Muscle of arm (tissue), 12 donors: Measurements from ENCODE around the gene CSGALNACT2. TPM values are rescaled to one million over a fixed set of nuclear protein-coding genes. Genes with fewer than 3 reads are reported as not detected.

Source experiments
- DNase-seq: peaks from one replicate; pipeline ENCODE4 v3.0.0-alpha.2; 2013
- polyA plus RNA-seq, 12 donors: library from polyadenylated mRNA; unstranded; fragments of 120-200 nt; gene quantifications; one replicate each; pipeline ENCODE4 v1.2.1, GENCODE V29; 2013; ENCODE audit not compliant: insufficient read length in 12 of 12

The CSGALNACT2 gene
- polyA plus RNA-seq, 12 donors, result 21.1 to 41.0 (median 32.1) TPM; not detected in 1

- no peak for DNase-seq
These were observed 89.9 kb downstream of the CSGALNACT2 start for GRCh38 chr10:43227911-43228782.

DNA sequence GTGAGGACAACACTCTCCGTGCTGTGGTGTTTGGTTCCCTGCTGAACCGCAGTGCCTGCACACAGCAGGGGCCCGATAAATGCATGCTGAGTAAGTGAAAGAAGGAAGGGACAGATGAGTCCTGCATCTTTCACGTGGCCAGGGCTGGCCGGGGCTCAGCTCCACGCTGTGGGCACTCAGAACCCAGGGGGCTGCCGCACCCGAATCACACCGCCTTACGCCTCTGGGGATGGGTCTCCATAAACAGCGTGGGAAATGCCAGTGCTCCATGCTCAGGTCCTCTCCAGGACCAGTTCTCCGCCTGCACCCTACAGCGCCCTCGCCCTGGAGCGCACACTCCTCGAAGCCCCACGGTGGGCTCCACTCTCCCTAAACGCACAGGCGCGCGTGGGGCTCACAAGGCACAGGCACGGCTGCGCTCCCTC lies 90.5 kb downstream of the CSGALNACT2 start:
- no peak for DNase-seq

DNA sequence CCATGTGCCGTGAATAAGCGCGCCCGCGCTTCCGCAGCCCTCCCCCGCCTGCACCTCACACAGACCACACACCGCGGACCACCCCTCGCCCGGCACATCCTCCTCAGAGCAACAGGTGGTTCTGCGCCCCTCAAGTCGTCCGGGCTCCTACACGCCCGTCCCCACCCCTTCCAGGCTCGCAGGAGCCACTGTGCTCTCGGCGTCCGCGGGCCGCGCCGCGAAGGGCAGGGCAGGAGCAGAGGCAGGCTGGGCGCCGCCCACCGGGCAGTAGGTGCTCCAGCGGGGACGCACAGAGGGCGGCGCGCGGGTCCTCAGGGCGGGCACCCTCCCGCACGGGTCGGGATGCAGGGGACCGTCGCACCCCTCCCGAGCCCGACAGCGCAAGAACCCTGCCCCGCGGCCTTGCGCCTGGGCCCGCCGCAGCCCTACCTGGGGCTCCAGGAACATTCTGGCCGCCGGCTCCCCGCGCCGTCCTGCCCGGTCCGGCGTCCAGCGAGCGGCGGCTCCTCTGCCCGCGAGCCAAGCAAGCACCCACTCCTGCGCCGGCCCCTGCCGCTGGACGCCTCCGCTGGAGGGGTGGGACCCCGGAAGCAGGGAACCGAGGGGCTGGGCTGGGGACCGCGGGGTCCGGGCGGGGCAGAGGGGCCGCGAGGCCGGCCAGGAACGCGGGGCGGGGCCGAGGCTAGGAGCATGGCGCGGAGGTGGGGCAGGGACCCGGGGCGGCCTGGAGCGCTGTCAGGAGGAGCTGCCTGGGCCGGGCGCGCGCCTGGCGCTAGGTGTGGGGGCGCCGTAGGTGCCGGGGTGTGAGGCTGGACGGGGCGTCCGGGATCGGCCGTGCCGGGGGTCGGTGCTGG lies 91.2 kb downstream of the CSGALNACT2 start:
- DNase-seq, result no peak

DNA sequence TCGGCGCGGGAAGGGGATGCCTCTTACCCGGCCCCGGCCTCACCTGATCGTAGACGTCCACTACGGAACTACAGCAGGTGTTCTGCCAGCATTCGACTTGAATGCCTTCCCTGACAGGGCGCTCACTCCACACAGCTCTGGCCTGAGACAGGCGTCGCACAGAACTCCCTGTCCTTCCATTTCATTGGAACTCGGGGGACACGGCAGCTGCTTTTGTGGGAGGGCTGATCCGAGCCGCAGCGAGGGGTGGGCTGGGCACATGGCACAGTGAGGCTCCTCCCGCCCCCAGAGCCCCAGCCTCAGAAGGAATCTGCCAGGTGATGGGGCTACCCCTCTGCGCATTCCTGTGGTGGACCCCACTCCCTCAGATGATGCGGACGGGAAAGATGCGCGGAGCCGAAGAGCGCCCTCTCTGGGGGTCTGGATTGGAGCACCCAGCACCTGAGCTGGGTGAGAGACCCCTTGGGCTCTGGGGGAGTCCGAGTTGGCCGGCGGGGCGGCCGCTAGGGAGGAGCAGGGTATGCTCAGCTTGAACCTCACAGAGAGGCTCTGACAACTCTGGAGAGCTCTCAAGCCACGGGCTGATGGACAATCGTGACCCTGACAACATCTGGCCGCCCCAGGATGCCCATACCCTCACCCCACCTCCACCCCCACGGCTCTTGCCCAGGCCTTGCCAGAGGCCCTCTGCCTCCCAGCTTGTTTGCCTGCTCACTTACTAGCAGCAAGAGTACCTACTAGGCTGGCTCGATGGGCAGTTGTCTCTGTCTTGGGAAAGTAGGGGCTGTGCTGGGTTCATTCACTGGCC lies 92.1 kb downstream of the CSGALNACT2 start:
- no peak for DNase-seq

DNA sequence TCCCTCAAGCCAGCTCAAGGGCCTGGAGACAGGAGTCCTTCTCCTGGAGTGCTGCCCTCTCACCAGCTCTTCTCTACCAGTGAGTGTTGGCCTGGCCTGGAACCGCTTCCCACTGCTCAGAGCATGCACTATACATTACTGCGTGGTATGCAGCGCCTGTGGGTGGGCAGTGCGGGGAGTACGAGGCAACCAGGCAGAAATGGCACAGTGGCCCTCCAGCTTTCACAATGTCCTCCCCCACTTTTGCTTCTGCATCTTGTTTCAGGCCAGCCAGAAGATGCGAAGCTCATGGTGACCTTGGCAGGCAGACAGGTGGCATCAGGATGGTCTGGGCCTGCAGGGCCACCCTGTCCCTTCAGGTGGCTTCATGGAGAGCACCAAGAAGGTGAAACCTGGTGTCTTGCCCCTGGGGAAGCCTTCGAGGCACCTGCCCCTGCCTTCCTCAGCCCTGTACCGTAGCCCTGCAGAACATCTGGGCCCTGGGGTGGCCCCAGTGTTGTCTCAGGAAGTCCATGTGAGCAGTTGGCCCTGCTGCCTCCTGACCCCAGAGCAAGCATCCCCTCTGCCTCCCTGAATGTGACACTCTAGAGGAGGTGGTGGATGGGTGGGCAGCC lies 92.8 kb downstream of the CSGALNACT2 start:
- no peak for DNase-seq

- no peak for DNase-seq
These were observed 93.4 kb downstream of the CSGALNACT2 start for GRCh38 chr10:43231523-43232078.

DNA sequence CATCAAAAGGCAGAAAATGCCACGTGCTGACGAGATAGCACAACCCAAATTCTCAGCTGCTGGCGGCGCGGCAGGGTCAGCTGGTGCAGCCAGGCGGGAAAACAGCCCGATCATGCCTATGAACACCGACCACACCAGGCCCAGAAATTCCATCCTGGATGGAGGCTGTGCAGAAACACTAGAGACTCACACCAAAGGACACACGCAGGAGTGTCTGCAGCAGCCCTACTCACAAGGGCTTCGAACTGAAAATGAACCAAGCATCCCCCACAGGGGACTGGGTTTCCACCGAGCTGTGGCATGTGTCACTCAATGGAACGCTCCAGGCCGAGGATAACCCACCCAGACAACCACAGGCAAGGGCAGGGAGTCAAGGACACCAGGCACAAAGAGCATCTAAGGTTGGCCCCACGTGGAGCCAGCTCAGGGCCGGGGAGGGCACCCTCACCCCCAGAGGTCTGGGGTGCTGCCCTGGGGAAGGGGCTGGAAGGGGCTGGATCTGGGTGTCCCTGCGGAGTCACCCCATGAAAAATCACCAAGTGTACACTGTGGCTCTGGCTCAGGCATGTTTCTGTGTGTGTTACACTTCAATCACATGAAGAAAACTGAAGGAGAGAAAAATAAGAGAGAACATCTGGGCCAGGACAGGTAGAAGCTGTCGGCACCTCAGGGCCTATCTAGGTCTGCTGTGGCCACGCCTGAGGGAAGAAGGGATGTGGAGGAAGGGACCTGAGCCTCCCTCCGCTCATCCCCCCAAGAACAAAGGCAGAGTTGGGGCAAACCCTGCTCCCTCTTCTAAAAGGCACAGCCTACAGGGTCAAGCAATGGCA lies 95.6 kb downstream of the CSGALNACT2 start:
- DNase-seq, result no peak

DNA sequence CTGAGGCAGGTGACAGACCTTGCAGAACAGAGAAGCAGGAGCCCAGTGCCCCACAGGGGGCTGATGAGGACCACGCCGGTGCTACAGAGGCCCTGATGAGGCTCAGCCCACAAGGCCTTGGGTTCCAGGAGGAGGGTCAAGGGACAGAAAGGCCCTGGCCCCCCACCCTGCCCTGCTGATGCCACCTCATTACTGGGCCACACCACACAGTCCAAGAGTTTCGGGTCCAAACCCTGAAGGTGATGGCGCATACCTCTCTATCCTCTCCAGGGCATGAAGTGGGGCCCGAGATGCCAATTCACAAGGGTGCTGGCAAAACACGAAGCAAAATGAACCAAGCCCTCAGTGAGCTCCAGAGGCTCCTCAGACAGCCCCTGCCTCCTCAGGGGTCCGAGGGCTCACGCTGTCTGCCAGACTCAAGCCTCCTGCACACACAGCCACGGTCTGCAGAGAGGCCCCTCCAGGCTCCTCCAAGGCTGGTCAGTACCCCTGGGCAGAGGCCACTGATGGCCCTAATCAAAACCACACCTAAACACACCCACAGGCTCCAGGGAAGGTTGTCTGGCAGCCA lies 96.3 kb downstream of the CSGALNACT2 start:
- DNase-seq, result no peak

Other genes with a start within 250 kb of the CSGALNACT2 start
- 10 to 100 TPM in 1 of 12 donors, 1 to 10 TPM in 9, under 1 TPM in 1, not detected in 1; 0.52 to 17.0 (median 3.2) TPM for gene RET, start 61.4 kb upstream of the CSGALNACT2 start, polyA plus RNA-seq
- gene RASGEF1A, start 128.6 kb downstream of the CSGALNACT2 start, polyA plus RNA-seq, result 1 to 10 TPM in 3 of 12 donors, under 1 TPM in 7, not detected in 2; 0.28 to 3.3 (median 0.39) TPM
- 1 to 10 TPM in 7 of 12 donors, under 1 TPM in 3, not detected in 2; 0.29 to 3.6 (median 1.1) TPM for gene FXYD4, start 233.2 kb downstream of the CSGALNACT2 start, polyA plus RNA-seq